ENCODE results near the gene DGKE.

- TF ChIP-seq POLR2AphosphoS5 (IDR thresholded peaks at IDR 0.05; ENCODE audit: low read depth, low read length) (no peak), FOXP2 (optimal IDR thresholded peaks at IDR 0.05; ENCODE audit: borderline replicate concordance, extremely low read depth, extremely low read length, insufficient read depth) (no peak), TAF1 (IDR thresholded peaks at IDR 0.05; ENCODE audit: borderline replicate concordance, insufficient read depth, low read length) (no peak), REST (IDR thresholded peaks at IDR 0.05; ENCODE audit: insufficient read depth in 1 of 2, low read depth in 2 of 2, low read length in 2 of 2) (no peak), SIN3A (IDR thresholded peaks at IDR 0.05; ENCODE audit: borderline replicate concordance, insufficient read depth, low read length) (no peak)
These were observed 76.0 kb downstream of the DGKE start for GRCh38 chr17:56909742-56910508.
